GM19455 (cell line): Measurements from ENCODE around the gene LHFPL3.
"Not testable (repeated sequence)": the region's sequence is repeated elsewhere in the genome, so short reads cannot be mapped to it uniquely, and the experiment has no call there.

Experiments used
- ATAC-seq: cut with Tn5 transposase; IDR thresholded peaks from one replicate; pipeline ENCODE4 v1.9.1; 2021; ENCODE audit not compliant: unreplicated experiment

Gene LHFPL3

DNA sequence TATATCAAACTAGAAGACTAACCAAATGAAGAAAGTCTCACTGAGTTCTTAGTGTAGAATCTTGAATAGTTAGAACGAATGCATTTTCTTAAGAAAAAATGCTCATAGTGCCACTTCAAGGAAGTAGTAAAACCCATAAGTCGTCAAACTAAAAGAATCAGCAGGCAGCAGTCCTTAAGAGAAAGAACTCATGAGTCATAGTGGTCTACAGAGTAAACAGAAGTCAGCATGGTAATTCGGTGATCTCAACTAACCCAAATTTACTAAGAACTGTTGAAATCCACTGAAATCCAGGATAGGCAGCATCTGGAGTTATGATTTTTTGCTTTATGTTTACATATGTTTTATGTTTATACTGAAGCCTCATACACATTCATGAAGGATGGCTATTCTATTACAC is 256.2 kb downstream of the LHFPL3 start:
- no peak for ATAC-seq

DNA sequence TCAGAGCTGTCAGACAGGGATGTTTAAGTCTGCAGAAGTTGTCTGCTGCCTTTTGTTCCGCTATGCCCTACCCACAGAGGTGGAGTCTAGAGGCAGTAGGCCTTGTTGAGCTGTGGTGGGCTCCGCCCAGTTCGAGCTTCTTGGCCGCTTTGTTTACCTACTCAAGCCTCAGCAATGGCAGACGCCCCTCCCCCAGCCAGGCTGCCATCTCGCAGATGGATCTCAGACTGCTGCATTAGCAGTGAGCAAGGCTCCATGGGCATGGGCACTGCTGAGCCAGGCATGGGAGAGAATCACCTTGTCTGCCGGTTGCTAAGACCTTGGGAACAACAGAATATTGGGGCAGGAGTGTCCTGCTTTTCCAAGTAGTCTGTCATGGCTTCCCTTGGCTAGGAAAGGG is 267.2 kb downstream of the LHFPL3 start:
- ATAC-seq = not testable (repeated sequence)

DNA sequence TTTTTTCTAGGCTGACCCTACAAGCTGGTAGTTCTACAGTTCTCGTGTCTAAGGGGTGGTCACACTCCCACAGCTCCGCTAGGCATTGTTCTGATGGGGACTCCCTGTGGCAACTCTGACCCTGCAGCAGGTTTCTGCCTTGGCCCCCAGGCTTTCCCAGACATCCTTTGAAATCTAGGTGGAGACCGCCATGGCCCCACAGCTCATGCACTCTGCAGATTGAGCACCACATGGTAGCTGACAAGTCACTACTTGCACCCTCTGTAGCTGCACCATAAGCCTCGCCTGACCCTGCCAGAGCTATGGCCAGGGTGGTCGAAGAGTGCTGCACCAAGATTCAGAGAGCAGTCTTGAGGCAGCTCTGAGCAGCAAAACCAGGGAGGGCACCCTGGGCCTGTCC is 275.6 kb downstream of the LHFPL3 start:
- no peak for ATAC-seq

DNA sequence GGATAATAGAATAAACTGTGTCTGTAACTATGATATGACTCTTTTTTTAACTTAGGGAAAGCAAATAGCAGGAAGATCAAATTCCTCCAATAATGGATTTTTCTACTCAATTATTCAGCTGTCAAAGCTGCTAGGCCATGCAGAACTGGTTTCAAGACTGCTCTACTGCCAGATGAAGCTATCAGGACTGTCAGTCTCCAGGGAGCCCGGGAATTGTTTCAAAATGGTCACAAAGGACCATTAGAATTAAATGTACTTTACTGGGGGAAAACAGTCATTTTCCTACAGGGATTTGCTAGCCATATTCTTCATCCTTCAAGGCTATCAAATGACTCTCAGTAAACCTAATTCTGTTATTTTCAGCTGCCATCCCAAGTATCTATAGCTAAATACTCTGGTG is 276.3 kb downstream of the LHFPL3 start:
- no peak for ATAC-seq

DNA sequence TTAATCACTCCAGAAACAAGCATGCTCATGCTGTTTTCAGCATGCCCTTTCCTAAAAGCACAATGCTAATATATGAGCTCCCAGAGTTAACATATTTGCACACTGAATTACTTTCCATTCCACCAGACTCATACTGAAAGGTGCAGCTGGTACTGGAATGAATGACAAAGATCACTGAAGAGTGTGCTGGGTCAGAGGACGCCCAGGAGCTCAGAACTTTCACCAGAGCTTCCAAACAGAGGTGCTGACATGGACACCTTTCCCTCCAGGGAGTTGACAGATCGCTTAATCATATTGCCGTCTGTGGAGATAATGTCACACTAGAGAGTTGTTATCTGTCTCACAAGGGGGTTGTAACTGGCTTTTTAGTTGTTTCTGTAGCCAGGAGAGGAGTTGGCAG is 292.9 kb downstream of the LHFPL3 start:
- ATAC-seq = no peak

DNA sequence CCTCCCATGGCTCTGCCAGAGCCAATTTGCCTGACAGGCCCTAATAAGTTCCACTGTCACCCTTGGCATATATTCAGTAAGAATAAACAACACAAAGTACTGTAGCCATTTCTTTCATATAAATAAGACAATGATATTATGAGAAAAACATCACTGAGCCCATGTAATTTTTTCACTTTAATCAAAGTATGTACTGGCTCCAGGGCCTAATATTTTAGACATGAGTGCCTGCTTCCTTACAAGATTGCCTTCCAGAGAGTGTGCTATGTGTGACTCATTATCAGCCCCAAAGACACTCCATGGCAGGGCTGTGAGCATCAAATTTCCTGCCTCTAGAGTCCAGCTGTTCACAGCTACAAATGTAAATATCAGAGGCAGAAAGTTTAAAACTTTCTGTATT is 297.6 kb downstream of the LHFPL3 start:
- ATAC-seq = no peak

DNA sequence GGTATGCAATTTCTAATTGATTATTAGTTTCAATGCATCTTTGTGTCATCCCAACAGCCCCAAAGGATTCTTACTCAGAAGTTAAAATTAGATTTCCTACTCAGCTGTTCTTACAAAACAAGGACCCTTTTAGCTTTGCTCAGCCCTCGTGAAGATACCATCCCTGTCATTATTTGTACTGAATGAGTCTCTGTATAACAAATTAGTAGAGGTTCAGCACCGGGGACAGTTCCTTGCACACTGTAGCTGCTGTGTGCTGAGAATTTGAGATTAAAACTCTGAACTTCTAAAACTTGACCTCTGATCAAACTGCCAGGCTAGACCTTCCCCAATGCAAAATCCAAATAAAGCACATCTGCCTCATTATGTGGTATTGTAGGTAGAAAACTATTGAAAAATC is 299.1 kb downstream of the LHFPL3 start:
- no peak for ATAC-seq

DNA sequence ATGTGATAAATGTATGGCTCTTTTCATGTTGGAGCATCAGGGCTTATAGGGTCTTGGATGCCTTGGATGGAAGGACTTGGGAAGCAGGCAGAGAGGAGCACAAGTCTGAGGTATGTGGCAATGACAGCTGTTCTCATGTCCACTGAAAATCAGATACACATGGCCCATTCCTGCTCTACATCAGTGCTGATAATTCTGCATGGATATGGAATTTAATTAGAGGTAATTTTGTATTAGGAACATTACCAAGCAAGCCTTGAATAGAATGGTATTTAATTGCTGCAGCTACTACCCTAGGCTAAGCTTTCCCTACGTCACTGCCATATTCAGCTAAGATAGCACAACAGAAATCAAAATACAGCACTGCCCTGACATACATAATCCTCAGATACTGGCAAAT is 299.6 kb downstream of the LHFPL3 start:
- ATAC-seq = no peak

- no peak for ATAC-seq
Observed at GRCh38 chr7:104629408-104629807, 301.0 kb downstream of the LHFPL3 start.

DNA sequence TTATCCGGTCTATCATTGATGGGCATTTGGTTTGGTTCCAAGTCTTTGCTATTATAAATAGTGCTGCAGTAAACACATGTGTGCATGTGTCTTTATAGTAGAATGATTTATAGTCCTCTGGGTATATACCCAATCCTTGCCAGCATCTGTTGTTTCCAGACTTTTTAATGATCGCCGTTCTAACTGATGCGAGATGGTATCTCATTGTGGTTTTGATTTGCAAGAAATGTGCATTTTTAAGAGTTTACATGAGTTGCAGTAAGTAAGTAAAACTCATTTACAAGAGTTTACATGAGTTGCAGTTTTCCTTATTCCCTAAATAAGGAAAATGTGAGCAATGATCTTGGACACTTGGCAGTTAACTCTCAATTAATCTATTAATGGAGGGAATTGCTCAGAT is 312.1 kb downstream of the LHFPL3 start:
- no peak for ATAC-seq

- ATAC-seq = no peak
Observed at GRCh38 chr7:104642560-104642959, 314.2 kb downstream of the LHFPL3 start.

DNA sequence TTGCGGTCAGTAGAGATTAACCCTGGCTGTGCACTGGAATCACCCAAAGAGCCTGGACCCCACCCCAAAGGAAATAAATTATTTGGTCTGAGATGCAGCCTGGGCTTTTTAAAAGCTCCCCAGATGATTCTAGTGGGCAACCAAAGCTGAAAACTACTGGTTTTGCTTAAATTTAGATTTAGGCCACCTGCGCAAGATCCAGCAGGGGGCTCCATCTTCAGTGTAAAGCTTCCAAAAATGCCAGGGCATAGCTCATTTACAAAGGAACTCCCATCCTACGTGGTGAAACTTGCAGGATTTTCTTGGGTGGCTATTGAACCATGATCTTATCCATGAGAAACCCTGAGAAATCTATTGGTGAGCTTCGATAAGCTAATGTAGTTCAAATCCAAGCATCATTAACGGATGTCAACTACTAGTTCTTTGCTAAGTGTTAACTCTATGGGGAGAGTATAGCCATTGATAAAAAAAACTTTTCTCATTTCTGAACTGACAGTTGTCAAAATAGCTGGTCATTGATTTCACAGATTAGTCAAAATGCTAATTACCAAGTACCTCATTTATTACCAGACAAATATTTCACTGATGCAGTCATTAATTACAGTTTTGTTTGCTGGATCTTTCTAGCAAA is 315.3 kb downstream of the LHFPL3 start:
- ATAC-seq = no peak

DNA sequence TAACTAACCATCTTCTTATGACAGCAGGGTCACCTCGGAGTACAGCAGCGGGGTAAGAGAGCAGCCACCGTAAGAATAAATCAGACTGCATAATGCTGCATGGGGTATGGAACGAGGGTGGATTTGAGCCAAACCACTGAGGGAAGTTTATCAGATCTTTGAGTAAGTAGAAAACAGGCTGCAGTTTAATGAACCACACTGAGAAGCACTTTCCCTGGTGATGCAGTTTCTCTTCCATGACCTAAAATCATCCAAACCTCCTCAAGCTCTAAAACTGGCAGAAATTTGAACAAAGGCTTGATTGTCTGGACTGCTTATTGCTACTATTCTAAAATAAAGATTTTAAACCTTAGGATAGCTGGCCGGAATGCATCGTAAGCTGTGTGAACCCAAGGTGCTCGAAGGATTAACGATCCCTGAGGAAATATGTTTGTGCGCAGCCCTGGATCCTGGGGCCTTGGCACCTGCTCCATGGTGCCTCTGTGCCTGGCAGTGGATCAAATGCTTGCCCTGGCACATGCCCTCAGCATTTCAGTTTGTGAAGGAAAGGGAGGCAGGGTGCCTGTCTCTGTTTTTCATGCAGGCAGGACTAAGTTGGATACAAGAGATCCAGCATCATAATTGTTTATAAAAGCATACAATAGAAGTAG is 322.7 kb downstream of the LHFPL3 start:
- no peak for ATAC-seq

DNA sequence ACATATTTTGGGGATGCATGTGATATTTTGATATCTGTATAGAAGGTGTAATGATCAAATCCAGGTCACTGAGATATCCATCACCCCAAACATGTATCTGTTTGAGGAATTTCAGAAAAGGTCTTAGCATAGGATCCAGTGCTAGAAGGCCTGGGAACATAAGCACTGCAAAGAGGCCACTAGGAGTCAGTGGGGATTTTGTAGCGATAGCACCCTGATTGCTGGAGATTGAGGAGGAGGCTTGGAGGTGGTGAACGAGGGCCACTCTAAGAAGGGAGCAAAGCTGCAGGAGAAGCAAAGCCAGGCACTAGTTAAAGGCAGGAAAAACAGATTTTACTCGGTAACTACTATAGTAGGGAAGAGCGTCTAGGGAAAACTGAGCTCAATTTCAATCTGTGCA is 324.0 kb downstream of the LHFPL3 start:
- no peak for ATAC-seq

GRCh38 chr7:104652865-104653264 is 324.5 kb downstream of the LHFPL3 start:
- ATAC-seq = no peak

- no peak for ATAC-seq
Observed at GRCh38 chr7:104653825-104654401, 325.5 kb downstream of the LHFPL3 start.

DNA sequence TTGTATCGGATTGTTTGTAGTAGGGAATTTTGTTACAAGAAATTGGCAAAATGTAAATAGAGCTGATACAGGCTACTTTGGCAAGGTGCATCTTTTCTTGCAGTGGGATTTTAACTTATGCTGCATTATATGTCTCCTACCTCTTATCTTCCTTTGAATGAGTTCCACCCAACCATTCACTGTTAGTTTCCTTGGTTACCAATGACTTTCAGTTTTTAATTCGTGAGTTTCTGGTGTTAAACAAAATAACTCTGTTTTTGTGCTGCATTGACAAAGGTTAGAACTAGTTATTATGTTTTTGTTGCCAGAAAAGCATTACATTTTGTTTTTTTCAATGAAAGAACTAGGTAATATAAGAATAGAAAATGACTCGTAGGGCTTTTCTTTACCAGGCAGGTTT is 327.2 kb downstream of the LHFPL3 start:
- no peak for ATAC-seq

DNA sequence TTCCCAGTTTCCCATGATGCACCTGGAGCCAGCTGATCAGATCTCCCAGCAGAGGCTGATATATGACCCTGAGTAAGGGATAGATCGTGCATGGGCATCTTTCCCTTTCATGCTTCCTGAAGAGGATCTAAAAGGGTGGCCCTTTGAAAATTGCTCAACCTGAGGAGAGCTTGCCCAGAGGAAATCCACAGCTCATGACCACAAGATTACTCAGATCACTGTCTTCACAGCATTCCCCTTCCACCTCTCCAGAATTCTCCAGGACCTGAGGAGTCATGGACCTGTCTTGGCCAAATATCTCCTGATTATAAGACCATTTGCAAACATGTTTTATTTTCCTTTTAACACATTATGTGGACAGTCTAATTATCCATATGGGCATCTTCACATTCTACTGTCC is 328.1 kb downstream of the LHFPL3 start:
- no peak for ATAC-seq

GRCh38 chr7:104657134-104657533 is 328.7 kb downstream of the LHFPL3 start:
- no peak for ATAC-seq

DNA sequence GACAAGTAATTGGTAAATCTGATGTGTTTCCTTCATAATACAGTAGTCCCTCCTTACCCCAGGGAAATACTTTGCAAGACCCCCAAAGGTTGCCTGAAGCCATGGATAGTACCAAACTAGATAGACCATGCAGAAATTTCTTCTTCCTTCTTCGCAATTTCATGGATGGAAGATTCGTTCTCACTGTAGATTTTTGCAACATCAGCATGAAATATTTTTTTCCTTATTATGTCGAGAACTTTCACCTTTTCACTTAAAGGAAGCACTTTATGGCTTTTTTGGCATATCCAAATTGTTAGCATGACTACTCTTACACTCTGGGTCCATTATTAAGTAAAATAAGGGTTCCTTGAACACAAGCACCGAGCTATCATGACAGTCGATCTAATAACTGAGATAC is 333.2 kb downstream of the LHFPL3 start:
- ATAC-seq = no peak

DNA sequence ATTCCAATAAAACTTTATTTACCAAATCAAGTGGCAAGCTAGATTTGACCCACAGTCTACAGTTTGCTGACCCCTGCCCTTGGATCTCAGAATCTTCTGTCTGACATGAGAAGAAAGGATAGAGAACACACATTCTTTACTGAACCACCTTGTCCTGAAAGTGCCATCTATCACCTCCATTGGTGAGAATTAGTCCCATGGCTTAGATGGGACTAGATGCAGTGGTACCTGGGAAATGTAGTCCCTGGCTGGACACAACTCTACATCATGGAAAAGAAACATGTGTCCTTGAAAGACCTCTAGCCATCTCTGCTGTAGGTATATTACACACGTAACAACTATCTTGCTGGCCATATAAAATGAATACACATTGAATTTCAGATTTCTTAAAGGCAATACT is 336.2 kb downstream of the LHFPL3 start:
- ATAC-seq = no peak

DNA sequence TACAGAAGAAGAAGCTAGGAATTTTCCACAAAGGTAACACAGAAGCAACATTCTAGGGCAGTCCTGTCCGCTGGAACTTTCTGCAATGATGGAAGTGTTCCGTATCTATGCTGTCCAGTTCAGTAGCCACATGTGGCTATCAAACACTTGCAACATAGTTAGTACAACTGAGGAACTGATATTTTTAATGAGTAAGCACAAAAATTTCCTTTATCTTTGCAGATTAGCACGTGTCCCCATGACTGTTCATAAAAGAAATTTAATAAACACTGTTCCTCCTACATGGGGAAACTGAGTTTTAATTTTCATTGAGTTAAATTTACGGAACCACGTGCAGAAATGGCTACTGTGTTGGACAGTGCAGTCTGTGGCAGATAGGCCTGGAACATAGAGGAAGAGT is 349.2 kb downstream of the LHFPL3 start:
- no peak for ATAC-seq

DNA sequence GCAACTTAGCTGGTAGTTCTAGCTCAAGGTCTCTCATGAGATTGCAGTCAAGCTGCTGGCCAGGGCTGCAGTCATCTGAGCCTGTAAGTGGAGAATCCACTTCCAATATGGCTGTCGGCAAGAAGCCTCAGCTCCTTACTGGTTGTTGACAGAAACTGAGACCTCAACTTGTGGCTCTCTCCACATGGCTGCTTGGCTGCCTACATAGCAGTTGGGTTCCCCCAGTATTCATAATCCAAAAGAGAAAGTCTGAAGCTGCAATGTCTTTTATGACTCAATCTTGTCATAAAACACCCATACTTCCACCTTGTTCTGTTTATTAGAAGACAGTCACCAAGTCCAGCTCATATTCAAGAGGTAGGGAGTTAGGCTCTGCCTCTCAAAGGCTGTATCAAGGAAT is 350.7 kb downstream of the LHFPL3 start:
- no peak for ATAC-seq
